K562 (cell line): ENCODE results near the gene MGAT4D. TPM values are rescaled to one million over a fixed set of nuclear protein-coding genes. Genes with fewer than 3 reads are reported as not detected.

Experiments
- FIP1L1 ChIP-seq: fragments of 200-400 bp; formaldehyde crosslinking; IDR thresholded peaks from 2 replicates; pipeline ENCODE4 v1.6.1; 2018; ENCODE audit warnings: mild to moderate bottlenecking, low read depth, low read length; ENCODE audit not compliant: poor library complexity, severe bottlenecking
- FUS ChIP-seq: fragments of 200-400 bp; formaldehyde crosslinking; optimal IDR thresholded peaks from 2 replicates; pipeline ENCODE3; 2017; ENCODE audit warnings: low read depth, low read length
- GATA2 ChIP-seq: sonication (generic); formaldehyde crosslinking; IDR thresholded peaks from 2 replicates; pipeline ENCODE4 v1.4.0; 2020; ENCODE audit warnings: mild to moderate bottlenecking, missing genetic modification reagents
- KLF1 ChIP-seq: fragments of 450-650 bp; IDR thresholded peaks from 2 replicates; pipeline ENCODE4 v1.6.1; 2016; ENCODE audit warnings: missing genetic modification characterization, missing compliant biosample characterization
- MAZ ChIP-seq, 2 experiments: fragments of 450-650 bp in 1 of 2; sonication (generic) in 1 of 2; formaldehyde crosslinking; IDR thresholded peaks in 1 of 2; conservative IDR thresholded peaks in 1 of 2; 2 replicates each; pipeline versions ENCODE4 v1.4.0 to v1.5.0; 2020; ENCODE audit warnings: mild to moderate bottlenecking in 1 of 2, missing genetic modification reagents in 1 of 2
- MTA3 ChIP-seq: fragments of 450-650 bp; formaldehyde crosslinking; IDR thresholded peaks from 2 replicates; pipeline ENCODE4 v1.6.1; 2017; ENCODE audit warnings: mild to moderate bottlenecking, borderline replicate concordance
- NCOA6 ChIP-seq: fragments of 450-650 bp; IDR thresholded peaks from 2 replicates; pipeline ENCODE4 v1.6.1; 2017; ENCODE audit warnings: mild to moderate bottlenecking
- RBFOX2 ChIP-seq: fragments of 200-400 bp; formaldehyde crosslinking; IDR thresholded peaks from 2 replicates; pipeline ENCODE4 v1.6.1; 2017; ENCODE audit warnings: low read depth, mild to moderate bottlenecking, low read length, moderate library complexity
- SETDB1 ChIP-seq: IDR thresholded peaks from one replicate; pipeline ENCODE4 v1.6.1; 2012; ENCODE audit warnings: low read length, control low read depth, inconsistent platforms
- SMAD4 ChIP-seq: fragments of 250-450 bp; sonication (Bioruptor Pico); conservative IDR thresholded peaks from 2 replicates; pipeline ENCODE4 v1.8.0; 2021; ENCODE audit warnings: inconsistent platforms, mild to moderate bottlenecking, moderate library complexity
- SMC3 ChIP-seq: conservative IDR thresholded peaks from 2 replicates; pipeline ENCODE4 v1.6.1; 2011; ENCODE audit warnings: low read depth, low read length, improper control_type of control experiment; ENCODE audit not compliant: insufficient read depth
- SNIP1 ChIP-seq: fragments of 450-650 bp; IDR thresholded peaks from 2 replicates; pipeline ENCODE4 v1.7.1; 2017; ENCODE audit warnings: low read depth, mild to moderate bottlenecking
- SOX6 ChIP-seq: fragments of 450-650 bp; IDR thresholded peaks from 2 replicates; pipeline ENCODE4 v1.6.1; 2014; ENCODE audit warnings: mild to moderate bottlenecking
- TAL1 ChIP-seq: fragments of 450-650 bp; IDR thresholded peaks from 2 replicates; pipeline ENCODE4 v1.6.1; 2016; ENCODE audit warnings: mild to moderate bottlenecking
- ZFX ChIP-seq: sonication (generic); formaldehyde crosslinking; IDR thresholded peaks from 2 replicates; pipeline ENCODE4 v1.8.0; 2022; ENCODE audit warnings: mild to moderate bottlenecking, missing genetic modification reagents, moderate library complexity
- ZNF23 ChIP-seq: fragments of 250-450 bp; sonication (Bioruptor Pico); IDR thresholded peaks from 2 replicates; pipeline ENCODE4 v1.4.0; 2020; ENCODE audit warnings: mild to moderate bottlenecking
- ZNF589 ChIP-seq: fragments of 200-800 bp; sonication (Bioruptor generic); IDR thresholded peaks from 2 replicates; pipeline ENCODE4 v1.6.1; 2016; ENCODE audit warnings: low read depth, missing genetic modification characterization, missing compliant biosample characterization
- ZNF699 ChIP-seq: fragments of 250-450 bp; sonication (Bioruptor Pico); IDR thresholded peaks from 2 replicates; pipeline ENCODE4 v1.8.0; 2021; ENCODE audit warnings: mild to moderate bottlenecking, moderate library complexity; ENCODE audit not compliant: insufficient replicate concordance
- ZNF766 ChIP-seq: fragments of 200-800 bp; sonication (Bioruptor generic); conservative IDR thresholded peaks from 2 replicates; pipeline ENCODE4 v1.6.1; 2016; ENCODE audit warnings: missing genetic modification characterization, missing compliant biosample characterization
- polyA plus RNA-seq, 8 experiments: library from polyadenylated mRNA; depleted of rRNA in 4 of 8; stranded (reverse) in 5 of 8; unstranded in 3 of 8; fragments of >200 nt; fragmentation: Nextera tagmentation in 2 of 8; fragmentation: Illumina TruSeq in 1 of 8; extraction: Ambion mirVana in 2 of 8; extraction: Trizol in 1 of 8; gene quantifications; 2 replicates each; pipeline versions ENCODE4 v1.2.1 to v1.2.3, GENCODE V29; 2011 to 2014; ENCODE audit warnings: inconsistent platforms in 1 of 8, missing spikeins in 1 of 8
- total RNA-seq, 7 experiments: library from RNA; depleted of rRNA in 6 of 7; stranded (reverse); fragments of >200 nt in 6 of 7; fragmentation: Illumina TruSeq in 2 of 7; extraction: Trizol in 2 of 7; gene quantifications; 2 replicates each; pipeline versions ENCODE4 v1.2.1 to v1.2.3, GENCODE V29; 2011 to 2021; ENCODE audit warnings: low replicate concordance in 1 of 7
- TF ChIP-seq, protein P1 (sequence below), 2 experiments: IDR thresholded peaks; 2 replicates each; pipeline ENCODE4 v1.6.1; 2011; ENCODE audit warnings: borderline replicate concordance in 1 of 2, control low read depth in 1 of 2, low read depth in 1 of 2, low read length in 1 of 2, mild to moderate bottlenecking in 1 of 2, mixed read lengths in 1 of 2, moderate library complexity in 1 of 2; ENCODE audit not compliant: insufficient read depth in 1 of 2, insufficient read length in 1 of 2, poor library complexity in 1 of 2, severe bottlenecking in 1 of 2; ENCODE audit errors: extremely low read depth in 1 of 2
- TF ChIP-seq, protein P2 (sequence below), 3 experiments: fragments of 200-800 bp in 1 of 3; fragments of 250-450 bp in 1 of 3; fragments of 450-650 bp in 1 of 3; sonication (Bioruptor Pico) in 1 of 3; sonication (Bioruptor generic) in 1 of 3; formaldehyde crosslinking in 1 of 3; IDR thresholded peaks; 2 replicates each; pipeline versions ENCODE4 v1.6.1 to v1.8.0; 2016 to 2022; ENCODE audit warnings: mild to moderate bottlenecking in 2 of 3, missing genetic modification characterization in 2 of 3, missing compliant biosample characterization in 1 of 3, moderate library complexity in 1 of 3
- TF ChIP-seq, protein P3 (sequence below): fragments of 450-650 bp; IDR thresholded peaks from 2 replicates; pipeline ENCODE4 v1.6.1; 2016; ENCODE audit warnings: missing biosample characterization, missing genetic modification characterization

The MGAT4D gene
- total and polyA plus RNA-seq, 9 of the 15 experiments (the other 6 are each of a cell fraction or from before 2014, with no cell fraction given) = not detected

DNA sequence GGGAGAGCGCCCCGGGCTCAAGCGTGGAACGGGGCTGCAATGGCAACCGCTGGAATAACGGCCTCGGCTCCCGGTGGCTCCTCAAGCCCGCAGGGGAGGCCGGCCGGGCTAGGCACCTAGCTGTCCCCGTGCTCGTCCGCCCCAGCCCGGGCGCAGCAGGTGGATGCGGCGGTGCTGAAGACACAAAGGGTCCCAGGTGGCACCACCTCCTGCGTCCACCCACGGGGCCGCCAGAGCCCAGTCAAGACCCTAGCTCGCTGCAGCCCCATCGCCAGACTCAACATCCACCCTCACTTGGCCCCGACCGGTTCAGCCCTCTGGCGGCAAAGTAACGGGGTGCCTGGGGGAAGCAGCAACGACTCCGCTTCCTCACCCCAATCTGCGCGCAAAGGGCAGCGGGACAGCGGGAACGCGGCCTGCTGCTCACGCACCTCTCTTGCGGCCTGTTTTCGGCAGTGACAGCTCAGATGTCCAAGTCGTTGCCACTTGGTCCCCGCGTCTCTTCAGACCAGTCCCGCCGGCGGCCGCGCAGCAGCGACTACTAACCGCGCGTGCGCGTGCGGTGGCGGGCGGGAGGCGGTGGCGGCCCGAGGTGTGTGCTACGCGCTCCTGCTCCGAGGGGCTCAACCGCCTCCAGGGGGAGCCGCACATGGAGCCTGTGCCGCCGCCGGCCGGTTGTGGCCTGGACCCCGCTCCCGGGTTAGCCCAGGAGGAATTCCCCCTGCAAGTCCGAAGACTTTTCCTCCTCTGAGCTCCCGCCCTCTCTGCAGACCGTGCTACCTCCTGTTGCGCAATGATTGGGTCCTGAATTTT lies 70.8 kb downstream of the MGAT4D start, which contains the start of gene CLGN (continued):
- TF ChIP-seq SMC3 = 0 out of 2 replicates have a peak, but pooled peaks have one; percentile 12
- 0 out of 2 replicates have a peak, but pooled peaks have one; percentile 17 for TF ChIP-seq ZNF766
- TF ChIP-seq ZNF23 (CRISPR knock-in tag) = no peak
- TF ChIP-seq ZNF589 (CRISPR knock-in tag) = peak; percentile 77; the same call in 1 of the 2 replicates
- peak; percentile 8 for TF ChIP-seq SOX6
- TF ChIP-seq ZFX (CRISPR knock-in tag) = 0 out of 2 replicates have a peak, but pooled peaks have one; percentile 27
- TF ChIP-seq, protein P1, sequence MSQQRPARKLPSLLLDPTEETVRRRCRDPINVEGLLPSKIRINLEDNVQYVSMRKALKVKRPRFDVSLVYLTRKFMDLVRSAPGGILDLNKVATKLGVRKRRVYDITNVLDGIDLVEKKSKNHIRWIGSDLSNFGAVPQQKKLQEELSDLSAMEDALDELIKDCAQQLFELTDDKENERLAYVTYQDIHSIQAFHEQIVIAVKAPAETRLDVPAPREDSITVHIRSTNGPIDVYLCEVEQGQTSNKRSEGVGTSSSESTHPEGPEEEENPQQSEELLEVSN (IDR thresholded peaks at IDR 0.05; ENCODE audit: borderline replicate concordance in 1 of 2, extremely low read depth in 1 of 2, insufficient read depth in 1 of 2, insufficient read length in 1 of 2, low read depth in 1 of 2, low read length in 1 of 2, poor library complexity in 1 of 2, severe bottlenecking in 1 of 2) = peak; percentile 87 to 93
- peak in 1 of 2 experiments; percentile 39; a peak in 3 of 4 replicates for TF ChIP-seq MAZ (CRISPR knock-in tag; conservative IDR thresholded peaks at IDR 0.05 in 1 of 2, IDR thresholded peaks at IDR 0.05 in 1 of 2)
- TF ChIP-seq FUS = no peak
- TF ChIP-seq, protein P2, sequence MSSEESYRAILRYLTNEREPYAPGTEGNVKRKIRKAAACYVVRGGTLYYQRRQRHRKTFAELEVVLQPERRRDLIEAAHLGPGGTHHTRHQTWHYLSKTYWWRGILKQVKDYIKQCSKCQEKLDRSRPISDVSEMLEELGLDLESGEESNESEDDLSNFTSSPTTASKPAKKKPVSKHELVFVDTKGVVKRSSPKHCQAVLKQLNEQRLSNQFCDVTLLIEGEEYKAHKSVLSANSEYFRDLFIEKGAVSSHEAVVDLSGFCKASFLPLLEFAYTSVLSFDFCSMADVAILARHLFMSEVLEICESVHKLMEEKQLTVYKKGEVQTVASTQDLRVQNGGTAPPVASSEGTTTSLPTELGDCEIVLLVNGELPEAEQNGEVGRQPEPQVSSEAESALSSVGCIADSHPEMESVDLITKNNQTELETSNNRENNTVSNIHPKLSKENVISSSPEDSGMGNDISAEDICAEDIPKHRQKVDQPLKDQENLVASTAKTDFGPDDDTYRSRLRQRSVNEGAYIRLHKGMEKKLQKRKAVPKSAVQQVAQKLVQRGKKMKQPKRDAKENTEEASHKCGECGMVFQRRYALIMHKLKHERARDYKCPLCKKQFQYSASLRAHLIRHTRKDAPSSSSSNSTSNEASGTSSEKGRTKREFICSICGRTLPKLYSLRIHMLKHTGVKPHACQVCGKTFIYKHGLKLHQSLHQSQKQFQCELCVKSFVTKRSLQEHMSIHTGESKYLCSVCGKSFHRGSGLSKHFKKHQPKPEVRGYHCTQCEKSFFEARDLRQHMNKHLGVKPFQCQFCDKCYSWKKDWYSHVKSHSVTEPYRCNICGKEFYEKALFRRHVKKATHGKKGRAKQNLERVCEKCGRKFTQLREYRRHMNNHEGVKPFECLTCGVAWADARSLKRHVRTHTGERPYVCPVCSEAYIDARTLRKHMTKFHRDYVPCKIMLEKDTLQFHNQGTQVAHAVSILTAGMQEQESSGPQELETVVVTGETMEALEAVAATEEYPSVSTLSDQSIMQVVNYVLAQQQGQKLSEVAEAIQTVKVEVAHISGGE (CRISPR knock-in tag; IDR thresholded peaks at IDR 0.05) = 0 out of 6 replicates have a peak, but pooled peaks of 1 of the 3 experiments have one; percentile 21
- no peak for TF ChIP-seq KLF1
- TF ChIP-seq NCOA6 = no peak
- TF ChIP-seq FIP1L1 = no peak
- no peak for TF ChIP-seq ZNF699 (CRISPR knock-in tag)
- no peak for TF ChIP-seq SMAD4 (CRISPR knock-in tag)
- no peak for TF ChIP-seq SNIP1
- TF ChIP-seq MTA3 = peak; percentile 32; the same call in 1 of the 2 replicates
- TF ChIP-seq SETDB1 = no peak
- TF ChIP-seq, protein P3, sequence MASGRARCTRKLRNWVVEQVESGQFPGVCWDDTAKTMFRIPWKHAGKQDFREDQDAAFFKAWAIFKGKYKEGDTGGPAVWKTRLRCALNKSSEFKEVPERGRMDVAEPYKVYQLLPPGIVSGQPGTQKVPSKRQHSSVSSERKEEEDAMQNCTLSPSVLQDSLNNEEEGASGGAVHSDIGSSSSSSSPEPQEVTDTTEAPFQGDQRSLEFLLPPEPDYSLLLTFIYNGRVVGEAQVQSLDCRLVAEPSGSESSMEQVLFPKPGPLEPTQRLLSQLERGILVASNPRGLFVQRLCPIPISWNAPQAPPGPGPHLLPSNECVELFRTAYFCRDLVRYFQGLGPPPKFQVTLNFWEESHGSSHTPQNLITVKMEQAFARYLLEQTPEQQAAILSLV (tag) = peak; percentile 93
- TF ChIP-seq TAL1 = no peak
- TF ChIP-seq RBFOX2 = peak; percentile 88
- TF ChIP-seq GATA2 (CRISPR knock-in tag) = no peak
